ENCODE data around the gene VWC2.
"Not testable (repeated sequence)": the region's sequence is repeated elsewhere in the genome, so short reads cannot be mapped to it uniquely, and the experiment has no call there.

VWC2 gene

GRCh38 chr7:49845626-49846025 is 72.2 kb downstream of the VWC2 start (continued):
- TF ChIP-seq CSRNP3 (CRISPR knock-in tag; IDR thresholded peaks at IDR 0.05): no peak

DNA sequence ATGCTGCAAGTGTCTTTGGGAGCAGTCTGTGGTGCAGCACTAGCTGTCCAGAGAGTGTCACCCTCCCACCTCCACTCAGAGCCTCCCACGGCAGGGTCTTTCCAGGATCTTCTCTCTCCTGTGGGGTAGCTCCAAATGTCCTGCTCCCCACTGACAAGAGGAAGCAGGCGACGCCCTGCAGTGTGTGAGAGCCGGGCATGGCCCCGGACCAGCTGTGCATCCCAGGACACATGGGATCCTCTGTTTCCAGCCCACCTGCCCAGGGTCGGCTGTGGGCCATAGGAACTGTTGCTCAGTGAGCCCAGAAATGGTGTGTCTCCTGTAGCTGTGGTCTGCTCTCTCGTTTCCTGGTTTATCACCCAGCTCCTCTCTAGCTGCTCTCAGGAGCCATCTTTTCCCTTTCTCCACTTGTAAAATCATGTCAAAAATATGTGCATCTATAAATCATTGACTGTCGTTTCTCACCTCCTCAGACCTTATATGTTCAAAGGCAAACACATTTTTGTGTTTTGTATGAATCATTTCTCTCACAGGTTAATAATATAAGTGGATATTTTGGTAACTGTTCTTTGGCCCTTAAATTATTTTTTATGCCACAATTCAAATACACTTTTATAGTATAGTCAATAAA is 74.9 kb downstream of the VWC2 start:
- ATAC-seq: no peak
- no peak for TF ChIP-seq RARB (CRISPR knock-in tag; IDR thresholded peaks at IDR 0.05)

DNA sequence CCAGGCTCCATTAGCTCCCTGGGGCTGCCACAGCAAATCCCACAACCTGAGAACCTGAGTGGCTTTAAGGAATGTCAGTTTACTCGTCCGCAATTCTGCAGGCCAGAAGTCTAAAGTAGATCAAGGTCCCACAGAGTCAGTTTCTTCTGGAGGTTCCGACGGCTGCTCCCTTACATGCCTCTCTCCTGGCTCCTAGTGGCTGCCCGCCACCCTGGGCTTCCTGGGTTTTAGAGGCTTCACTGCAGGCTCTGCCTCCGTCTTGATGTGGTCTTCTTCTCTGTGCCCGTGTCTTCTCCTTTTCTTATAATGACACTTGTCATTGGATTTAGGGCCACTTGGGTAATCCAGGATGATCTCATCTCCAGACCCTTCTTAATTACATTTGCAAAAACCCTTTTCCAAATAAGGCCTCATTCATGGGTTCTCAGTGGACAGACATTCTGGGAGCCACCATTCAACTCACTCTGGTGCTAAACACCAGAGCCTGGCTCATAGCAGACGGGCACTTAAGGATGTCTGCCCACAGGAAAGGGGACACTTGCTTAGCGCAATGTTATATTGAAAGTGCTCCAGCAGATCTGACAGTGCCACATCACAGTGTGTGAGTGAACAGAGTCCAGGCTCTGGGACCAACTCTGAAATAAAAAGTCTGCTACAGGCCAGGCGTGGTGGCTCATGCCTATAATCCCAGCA is 77.6 kb downstream of the VWC2 start:
- ATAC-seq: peak; percentile 28; the same call in 1 of the 3 replicates
- TF ChIP-seq TOX (CRISPR knock-in tag; IDR thresholded peaks at IDR 0.05; ENCODE audit: borderline replicate concordance) (no peak), ZFP3 (CRISPR knock-in tag; IDR thresholded peaks at IDR 0.05) (no peak), CSRNP3 (CRISPR knock-in tag; IDR thresholded peaks at IDR 0.05) (no peak)

DNA sequence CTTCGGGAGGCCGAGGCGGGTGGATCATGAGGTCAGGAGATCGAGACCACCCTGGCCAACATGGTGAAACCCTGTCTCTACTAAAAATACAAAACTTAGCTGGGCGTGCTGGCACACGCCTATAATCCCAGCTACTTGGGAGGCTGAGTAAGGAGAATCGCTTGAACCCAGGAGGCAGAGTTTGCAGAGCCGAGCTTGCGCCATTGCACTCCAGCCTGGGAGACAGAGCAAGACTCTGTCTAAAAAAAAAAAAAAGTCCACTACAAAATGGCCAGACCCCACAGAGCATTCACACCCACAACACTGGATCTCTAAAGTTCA is 78.1 kb downstream of the VWC2 start:
- ATAC-seq: not testable (repeated sequence)

DNA sequence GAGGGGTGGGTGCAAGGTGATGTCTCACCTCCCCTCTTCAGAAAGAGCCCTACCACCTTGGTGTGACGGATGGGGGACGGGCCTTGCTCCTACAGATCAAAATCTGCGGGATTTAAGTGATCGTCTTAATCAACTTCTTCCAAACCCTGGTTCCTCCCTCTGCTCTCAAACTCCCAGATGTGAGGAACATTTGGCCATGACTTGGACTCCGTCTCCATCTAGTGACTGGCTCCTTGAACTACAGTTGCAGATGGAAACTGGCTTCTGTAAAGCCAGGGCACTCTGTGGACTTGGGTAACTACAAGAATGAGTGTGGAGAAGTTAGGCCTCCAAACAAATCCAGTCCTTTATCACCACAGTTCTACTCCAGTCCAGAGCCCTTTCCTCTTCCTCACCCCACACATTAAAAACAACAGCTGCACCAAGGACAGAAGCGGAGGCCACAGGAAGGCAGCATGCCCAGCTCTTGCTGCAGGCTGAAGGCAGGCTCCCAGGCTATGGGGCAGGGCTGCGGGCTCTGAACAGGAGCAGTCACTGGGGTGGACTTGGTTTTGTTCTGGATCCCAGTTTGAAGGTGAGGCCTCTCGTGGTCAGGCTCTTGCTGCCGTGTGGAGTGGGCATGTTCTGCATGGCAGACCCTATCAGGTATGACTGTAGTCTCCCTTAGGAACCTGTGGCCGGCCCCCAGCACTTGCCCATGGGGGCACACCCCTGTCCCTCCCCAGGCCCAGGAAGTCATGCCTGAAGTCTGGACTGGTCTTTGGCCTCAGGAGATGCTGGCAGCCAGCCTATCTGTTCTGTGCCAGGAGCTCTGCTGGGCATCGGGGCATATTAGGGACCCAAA is 79.4 kb downstream of the VWC2 start:
- peak; percentile 92 for ATAC-seq
- TF ChIP-seq, protein P1, sequence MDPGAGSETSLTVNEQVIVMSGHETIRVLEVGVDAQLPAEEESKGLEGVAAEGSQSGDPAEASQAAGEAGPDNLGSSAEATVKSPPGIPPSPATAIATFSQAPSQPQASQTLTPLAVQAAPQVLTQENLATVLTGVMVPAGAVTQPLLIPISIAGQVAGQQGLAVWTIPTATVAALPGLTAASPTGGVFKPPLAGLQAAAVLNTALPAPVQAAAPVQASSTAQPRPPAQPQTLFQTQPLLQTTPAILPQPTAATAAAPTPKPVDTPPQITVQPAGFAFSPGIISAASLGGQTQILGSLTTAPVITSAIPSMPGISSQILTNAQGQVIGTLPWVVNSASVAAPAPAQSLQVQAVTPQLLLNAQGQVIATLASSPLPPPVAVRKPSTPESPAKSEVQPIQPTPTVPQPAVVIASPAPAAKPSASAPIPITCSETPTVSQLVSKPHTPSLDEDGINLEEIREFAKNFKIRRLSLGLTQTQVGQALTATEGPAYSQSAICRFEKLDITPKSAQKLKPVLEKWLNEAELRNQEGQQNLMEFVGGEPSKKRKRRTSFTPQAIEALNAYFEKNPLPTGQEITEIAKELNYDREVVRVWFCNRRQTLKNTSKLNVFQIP (CRISPR knock-in tag; IDR thresholded peaks at IDR 0.05; ENCODE audit: borderline replicate concordance, low read depth): no peak
- TF ChIP-seq PPARA (CRISPR knock-in tag; IDR thresholded peaks at IDR 0.05; ENCODE audit: borderline replicate concordance) (no peak), ISL1 (CRISPR knock-in tag; IDR thresholded peaks at IDR 0.05) (no peak), BACH2 (CRISPR knock-in tag; IDR thresholded peaks at IDR 0.05; ENCODE audit: borderline replicate concordance) (no peak), TSHZ2 (CRISPR knock-in tag; IDR thresholded peaks at IDR 0.05) (no peak), ESRRG (CRISPR knock-in tag; IDR thresholded peaks at IDR 0.05) (no peak)

GRCh38 chr7:49855281-49855980 is 82.0 kb downstream of the VWC2 start:
- TF ChIP-seq ISL1 (CRISPR knock-in tag; IDR thresholded peaks at IDR 0.05): no peak
- TF ChIP-seq TSHZ2 (CRISPR knock-in tag; IDR thresholded peaks at IDR 0.05): no peak
- TF ChIP-seq ZFP30 (CRISPR knock-in tag; IDR thresholded peaks at IDR 0.05): no peak
- TF ChIP-seq BACH2 (CRISPR knock-in tag; IDR thresholded peaks at IDR 0.05; ENCODE audit: borderline replicate concordance): no peak
- TF ChIP-seq ZFP3 (CRISPR knock-in tag; IDR thresholded peaks at IDR 0.05): no peak
- TF ChIP-seq TCF4 (CRISPR knock-in tag; IDR thresholded peaks at IDR 0.05; ENCODE audit: borderline replicate concordance): no peak
- ATAC-seq: no peak

All from SK-N-SH treated with all-trans-retinoic acid at 6 μM for 48 hours (cell line).